CD1c-positive myeloid dendritic cell (primary cell): ENCODE data around the gene GNB4.

Experiments
- DNase-seq: peaks from one replicate; pipeline ENCODE4 v3.0.0-alpha.2; 2016; ENCODE audit errors: extremely low spot score

GNB4 gene

GRCh38 chr3:179436517-179436916 is 14.8 kb downstream of the GNB4 start:
- DNase-seq: peak; percentile 61

- peak; percentile 30 for DNase-seq
Observed at GRCh38 chr3:179432451-179432850, 18.8 kb downstream of the GNB4 start.

GRCh38 chr3:179432021-179432420 is 19.2 kb downstream of the GNB4 start:
- DNase-seq: peak; percentile 83

GRCh38 chr3:179430277-179430870 is 20.9 kb downstream of the GNB4 start:
- DNase-seq: no peak

GRCh38 chr3:179428876-179429548 is 22.3 kb downstream of the GNB4 start:
- no peak for DNase-seq

GRCh38 chr3:179425075-179425474 is 26.2 kb downstream of the GNB4 start:
- no peak for DNase-seq

GRCh38 chr3:179421500-179421899 is 29.8 kb downstream of the GNB4 start:
- DNase-seq: peak; percentile 25

GRCh38 chr3:179418610-179419009 is 32.7 kb downstream of the GNB4 start:
- no peak for DNase-seq

- no peak for DNase-seq
Observed at GRCh38 chr3:179416681-179417080, 34.6 kb downstream of the GNB4 start.

GRCh38 chr3:179415377-179415776 is 35.9 kb downstream of the GNB4 start:
- DNase-seq: no peak

GRCh38 chr3:179414804-179415203 is 36.5 kb downstream of the GNB4 start:
- DNase-seq: no peak

GRCh38 chr3:179410999-179411398 is 40.3 kb downstream of the GNB4 start:
- no peak for DNase-seq

- DNase-seq: no peak
Observed at GRCh38 chr3:179410331-179410730, 40.9 kb downstream of the GNB4 start.

- no peak for DNase-seq
Observed at GRCh38 chr3:179404307-179404706, 47.0 kb downstream of the GNB4 start.

- DNase-seq: no peak
Observed at GRCh38 chr3:179402963-179403362, 48.3 kb downstream of the GNB4 start.

GRCh38 chr3:179401561-179401960 is 49.7 kb downstream of the GNB4 start:
- DNase-seq: no peak

GRCh38 chr3:179398574-179399231 is 52.6 kb downstream of the GNB4 start:
- no peak for DNase-seq

- no peak for DNase-seq
Observed at GRCh38 chr3:179391906-179392305, 59.4 kb downstream of the GNB4 start.

GRCh38 chr3:179376474-179376873 is 74.8 kb downstream of the GNB4 start:
- DNase-seq: no peak

- DNase-seq: no peak
Observed at GRCh38 chr3:179375091-179375999, 75.9 kb downstream of the GNB4 start.

GRCh38 chr3:179373938-179374337 is 77.3 kb downstream of the GNB4 start:
- DNase-seq: no peak

- no peak for DNase-seq
Observed at GRCh38 chr3:179369621-179370020, 81.6 kb downstream of the GNB4 start.
